Neuron (in vitro differentiated cells): ENCODE results near the gene GPX4.

Source experiments
- H2AFZ ChIP-seq: one replicate; pipeline ENCODE4 v1.6.1; 2013; ENCODE audit warnings: low read depth, mild to moderate bottlenecking, inconsistent platforms, low read length, moderate library complexity
- H3K27me3 ChIP-seq: one replicate; pipeline ENCODE4 v1.6.1; 2013; ENCODE audit warnings: low read length; ENCODE audit not compliant: insufficient read depth
- H3K36me3 ChIP-seq: one replicate; pipeline ENCODE4 v1.6.1; 2013; ENCODE audit warnings: low read length; ENCODE audit not compliant: insufficient read depth
- H3K4me1 ChIP-seq: one replicate; pipeline ENCODE4 v1.6.1; 2013; ENCODE audit warnings: low read length; ENCODE audit not compliant: insufficient read depth
- H3K4me3 ChIP-seq: 2 replicates; pipeline ENCODE4 v1.5.1; 2013; ENCODE audit warnings: mild to moderate bottlenecking, low read length, moderate library complexity
- H3K9me3 ChIP-seq: one replicate; pipeline ENCODE4 v1.6.1; 2013; ENCODE audit warnings: low read length

GPX4 gene

GRCh38 chr19:1064661-1065605 lies 38.9 kb upstream of the GPX4 start:
- no peaks in the 10 kb centered on the region for H3K36me3 ChIP-seq
- no peaks in the 10 kb centered on the region for H3K9me3 ChIP-seq
- H2AFZ ChIP-seq = no peak overlapping the region
- peak overlapping the region; percentile 9 for H3K4me3 ChIP-seq
- peaks cover 32% of the 10 kb centered on the region for H3K27me3 ChIP-seq
- H3K4me1 ChIP-seq = peaks cover 14% of the 10 kb centered on the region

GRCh38 chr19:1065606-1066109 lies 38.1 kb upstream of the GPX4 start:
- Histone ChIP-seq H3K27me3 (peaks cover 33% of the 10 kb centered on the region), H3K4me3 (no peak overlapping the region), H3K36me3 (no peaks in the 10 kb centered on the region), H3K4me1 (peaks cover 14% of the 10 kb centered on the region), H2AFZ (no peak overlapping the region), H3K9me3 (no peaks in the 10 kb centered on the region)

- Histone ChIP-seq H3K9me3 (no peaks in the 10 kb centered on the region), H2AFZ (no peak overlapping the region), H3K36me3 (no peaks in the 10 kb centered on the region), H3K27me3 (peaks cover 39% of the 10 kb centered on the region), H3K4me3 (no peak overlapping the region), H3K4me1 (peaks cover 14% of the 10 kb centered on the region)
These were observed 37.5 kb upstream of the GPX4 start for GRCh38 chr19:1066251-1066747.

- no peak within 1 kb of the TSS for H2AFZ ChIP-seq
- H3K4me1 ChIP-seq = peaks cover 14% of the 10 kb centered on the region
- no peaks in the 10 kb centered on the region for H3K36me3 ChIP-seq
- no peaks in the 10 kb centered on the region for H3K9me3 ChIP-seq
- peaks cover 43% of the 10 kb centered on the region for H3K27me3 ChIP-seq
- peak within 1 kb of the TSS; percentile 21 for H3K4me3 ChIP-seq
These were observed 37.0 kb upstream of the GPX4 start, which contains the start of gene ARHGAP45 for GRCh38 chr19:1066748-1067340. TSS of gene ARHGAP45 (plus strand) at chr19:1067167. CDS start at chr19:1067406, 239 bp downstream.

GRCh38 chr19:1067341-1067957 lies 36.3 kb upstream of the GPX4 start:
- no peaks in the 10 kb centered on the region for H3K9me3 ChIP-seq
- H3K4me3 ChIP-seq = peak overlapping the region; percentile 14
- peaks cover 14% of the 10 kb centered on the region for H3K4me1 ChIP-seq
- no peaks in the 10 kb centered on the region for H3K36me3 ChIP-seq
- H2AFZ ChIP-seq = no peak overlapping the region
- peaks cover 43% of the 10 kb centered on the region for H3K27me3 ChIP-seq

- Histone ChIP-seq H3K4me1 (peaks cover 14% of the 10 kb centered on the region), H3K36me3 (no peaks in the 10 kb centered on the region), H3K27me3 (peaks cover 45% of the 10 kb centered on the region), H2AFZ (no peak overlapping the region), H3K9me3 (no peaks in the 10 kb centered on the region), H3K4me3 (no peak overlapping the region)
These were observed 35.5 kb upstream of the GPX4 start for GRCh38 chr19:1068009-1069001.

GRCh38 chr19:1069009-1069779 lies 34.6 kb upstream of the GPX4 start:
- Histone ChIP-seq H3K9me3 (no peaks in the 10 kb centered on the region), H3K4me3 (no peak overlapping the region), H3K36me3 (no peaks in the 10 kb centered on the region), H2AFZ (no peak overlapping the region), H3K27me3 (peaks cover 45% of the 10 kb centered on the region), H3K4me1 (peaks cover 14% of the 10 kb centered on the region)

- Histone ChIP-seq H3K9me3 (no peaks in the 10 kb centered on the region), H3K4me3 (peak overlapping the region; percentile 27), H3K27me3 (peaks cover 41% of the 10 kb centered on the region), H3K4me1 (peaks cover 9% of the 10 kb centered on the region), H2AFZ (no peak overlapping the region), H3K36me3 (no peaks in the 10 kb centered on the region)
These were observed 33.2 kb upstream of the GPX4 start for GRCh38 chr19:1070576-1070930.

GRCh38 chr19:1070931-1071791 lies 32.6 kb upstream of the GPX4 start:
- peaks cover 5% of the 10 kb centered on the region for H3K4me1 ChIP-seq
- peaks cover 36% of the 10 kb centered on the region for H3K27me3 ChIP-seq
- H2AFZ ChIP-seq = no peak overlapping the region
- H3K9me3 ChIP-seq = no peaks in the 10 kb centered on the region
- no peaks in the 10 kb centered on the region for H3K36me3 ChIP-seq
- peak overlapping the region; percentile 27 for H3K4me3 ChIP-seq

- Histone ChIP-seq H2AFZ (no peak overlapping the region), H3K4me3 (no peak overlapping the region), H3K36me3 (no peaks in the 10 kb centered on the region), H3K9me3 (no peaks in the 10 kb centered on the region), H3K27me3 (peaks cover 26% of the 10 kb centered on the region), H3K4me1 (no peaks in the 10 kb centered on the region)
These were observed 31.3 kb upstream of the GPX4 start for GRCh38 chr19:1072371-1073015.
